Panc1 (cell line): Measurements from ENCODE around the gene CHST11. TPM values are rescaled to one million over a fixed set of nuclear protein-coding genes. Genes with fewer than 3 reads are reported as not detected.

Experiments
- ATAC-seq: fragments of 200-7000 bp; cut with Tn5 transposase; 2 replicates; pipeline ENCODE4 v1.9.1; 2020; ENCODE audit warnings: mild to moderate bottlenecking, moderate library complexity
- BruUV-seq: library from RNA; stranded (reverse); fragments of 400-500 nt; replicated peaks from 2 replicates; lab custom pipeline; 2021; lab: Mats Ljungman, UMichigan
- CTCF ChIA-PET: fragments of 300-600 bp; sonication (Branson Sonifier 250); formaldehyde crosslinking; loops from one replicate; lab custom pipeline; 2022; ENCODE audit warnings: antibody characterized with exemption; lab: Charles Lee
- POLR2A ChIA-PET: fragments of 300-600 bp; sonication (Branson Sonifier 250); formaldehyde crosslinking; loops from one replicate; lab custom pipeline; 2022; ENCODE audit warnings: antibody characterized with exemption; lab: Charles Lee
- DNase-seq: peaks from one replicate; pipeline ENCODE4 v3.0.0-alpha.2; 2010; ENCODE audit warnings: low read depth, low spot score
- H3K27ac ChIP-seq: 2 replicates; pipeline ENCODE4 v1.5.1; 2011; ENCODE audit warnings: mild to moderate bottlenecking, low read length, inconsistent platforms
- H3K27me3 ChIP-seq: fragments of 200-500 bp; sonication (Bioruptor generic); 2 replicates; pipeline ENCODE4 v1.6.0; 2014; ENCODE audit warnings: low read length, inconsistent platforms; ENCODE audit not compliant: control insufficient read depth, insufficient read depth
- H3K36me3 ChIP-seq: fragments of 200-500 bp; sonication (Bioruptor generic); 2 replicates; pipeline ENCODE4 v1.5.1; 2014; ENCODE audit warnings: inconsistent platforms, mild to moderate bottlenecking, low read length, moderate library complexity; ENCODE audit not compliant: control insufficient read depth, insufficient read depth
- H3K4me1 ChIP-seq: 2 replicates; pipeline ENCODE4 v1.5.1; 2011; ENCODE audit warnings: inconsistent platforms, mild to moderate bottlenecking, low read length, moderate library complexity; ENCODE audit not compliant: control insufficient read depth, insufficient read depth
- H3K4me3 ChIP-seq, 2 experiments: 2 replicates each; pipeline ENCODE4 v1.5.1; 2011 to 2012; ENCODE audit warnings: low read depth in 2 of 2, low read length in 2 of 2, mild to moderate bottlenecking in 2 of 2, inconsistent platforms in 1 of 2, moderate library complexity in 1 of 2
- H3K9me3 ChIP-seq: fragments of 200-500 bp; sonication (Bioruptor generic); 2 replicates; pipeline ENCODE4 v1.5.1; 2014; ENCODE audit warnings: low read depth, mild to moderate bottlenecking, inconsistent platforms, low read length, moderate library complexity; ENCODE audit not compliant: control insufficient read depth, insufficient read depth
- CTCF ChIP-seq: fragments of 450-650 bp; IDR thresholded peaks from 2 replicates; pipeline ENCODE4 v1.5.1; 2017; ENCODE audit warnings: mild to moderate bottlenecking
- POLR2AphosphoS5 ChIP-seq: IDR thresholded peaks from 2 replicates; pipeline ENCODE4 v1.6.1; 2012; ENCODE audit warnings: mild to moderate bottlenecking, low read depth, low read length, moderate library complexity
- SIN3A ChIP-seq: IDR thresholded peaks from 2 replicates; pipeline ENCODE4 v1.6.1; 2012; ENCODE audit warnings: low read depth, mild to moderate bottlenecking, low read length, moderate library complexity, borderline replicate concordance; ENCODE audit not compliant: insufficient read depth
- TCF7L2 ChIP-seq: IDR thresholded peaks from 2 replicates; pipeline ENCODE4 v1.6.1; 2011; ENCODE audit warnings: mild to moderate bottlenecking, low read depth, low read length, inconsistent platforms
- in situ Hi-C: cut with HindIII; loops from 2 replicates; pipeline ENCODE4 v1.10.0; 2016; ENCODE audit warnings: low sequenced_read_pairs, low pct_unique_long_range_greater_than_20kb
- intact Hi-C: fragments of 100-400 bp; cut with micrococcal nuclease; formaldehyde crosslinking; loops from one replicate; pipeline ENCODE4 v1.10.0; 2022; ENCODE audit not compliant: unreplicated experiment
- total RNA-seq: library from RNA; stranded (reverse); gene quantifications from one replicate; pipeline ENCODE4 v1.2.1, GENCODE V29; 2021; ENCODE audit not compliant: unreplicated experiment
- TF ChIP-seq, protein P1 (sequence below), 2 experiments: IDR thresholded peaks; 2 replicates each; pipeline ENCODE4 v1.6.1; 2011 to 2012; ENCODE audit warnings: low read depth in 2 of 2, control low read depth in 1 of 2, low read length in 1 of 2, mild to moderate bottlenecking in 1 of 2, moderate library complexity in 1 of 2; ENCODE audit not compliant: insufficient read depth in 1 of 2

Gene CHST11
- total RNA-seq, 1 experiment from 2014 or later = 11.4 TPM

DNA sequence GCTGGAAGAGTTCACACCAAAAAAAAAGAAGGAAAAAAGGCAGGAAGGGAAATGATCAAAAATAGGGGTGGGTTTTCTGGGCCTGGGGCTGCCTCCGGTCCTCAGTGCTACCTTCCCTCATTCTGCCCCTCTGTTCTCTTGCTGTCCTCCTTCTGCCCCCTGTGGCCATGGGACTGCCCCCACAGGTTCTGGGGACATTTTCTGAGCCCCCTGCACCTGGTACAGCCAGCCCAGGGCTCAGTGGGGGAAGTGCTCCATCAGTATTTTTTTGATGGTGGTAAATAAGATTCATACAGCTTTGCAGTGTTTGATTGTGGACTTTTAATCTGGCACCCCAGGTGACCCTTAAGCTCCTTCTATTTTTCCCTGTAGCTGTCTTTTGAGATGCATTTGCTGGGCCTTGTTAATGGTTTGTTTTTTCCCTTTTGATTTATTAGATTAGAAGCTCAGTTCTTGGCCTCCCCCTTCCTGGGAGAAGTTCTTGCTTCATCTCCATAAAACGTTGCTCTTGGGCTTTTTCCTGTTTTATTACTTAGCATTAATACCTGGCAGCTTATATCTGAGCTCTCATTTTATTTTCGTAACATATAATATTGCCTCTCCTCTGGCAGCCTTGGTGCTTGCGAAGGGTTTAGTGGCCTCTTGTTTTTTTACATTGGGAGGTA lies 43.1 kb downstream of the CHST11 start:
- POLR2A ChIA-PET = interaction anchor here (0.6 kb wide), 1 partner anchor 489 kb away, joined by 4 read pairs; no protein-coding TSS in a partner anchor
- CTCF ChIA-PET = no interaction called here
- no peak for DNase-seq
- no peak overlapping the region for H3K4me3 ChIP-seq
- no peaks in the 10 kb centered on the region for H3K36me3 ChIP-seq
- H3K4me1 ChIP-seq = peaks cover under 1% of the 10 kb centered on the region; the same call in 1 of the 2 replicates
- TF ChIP-seq, protein P1, sequence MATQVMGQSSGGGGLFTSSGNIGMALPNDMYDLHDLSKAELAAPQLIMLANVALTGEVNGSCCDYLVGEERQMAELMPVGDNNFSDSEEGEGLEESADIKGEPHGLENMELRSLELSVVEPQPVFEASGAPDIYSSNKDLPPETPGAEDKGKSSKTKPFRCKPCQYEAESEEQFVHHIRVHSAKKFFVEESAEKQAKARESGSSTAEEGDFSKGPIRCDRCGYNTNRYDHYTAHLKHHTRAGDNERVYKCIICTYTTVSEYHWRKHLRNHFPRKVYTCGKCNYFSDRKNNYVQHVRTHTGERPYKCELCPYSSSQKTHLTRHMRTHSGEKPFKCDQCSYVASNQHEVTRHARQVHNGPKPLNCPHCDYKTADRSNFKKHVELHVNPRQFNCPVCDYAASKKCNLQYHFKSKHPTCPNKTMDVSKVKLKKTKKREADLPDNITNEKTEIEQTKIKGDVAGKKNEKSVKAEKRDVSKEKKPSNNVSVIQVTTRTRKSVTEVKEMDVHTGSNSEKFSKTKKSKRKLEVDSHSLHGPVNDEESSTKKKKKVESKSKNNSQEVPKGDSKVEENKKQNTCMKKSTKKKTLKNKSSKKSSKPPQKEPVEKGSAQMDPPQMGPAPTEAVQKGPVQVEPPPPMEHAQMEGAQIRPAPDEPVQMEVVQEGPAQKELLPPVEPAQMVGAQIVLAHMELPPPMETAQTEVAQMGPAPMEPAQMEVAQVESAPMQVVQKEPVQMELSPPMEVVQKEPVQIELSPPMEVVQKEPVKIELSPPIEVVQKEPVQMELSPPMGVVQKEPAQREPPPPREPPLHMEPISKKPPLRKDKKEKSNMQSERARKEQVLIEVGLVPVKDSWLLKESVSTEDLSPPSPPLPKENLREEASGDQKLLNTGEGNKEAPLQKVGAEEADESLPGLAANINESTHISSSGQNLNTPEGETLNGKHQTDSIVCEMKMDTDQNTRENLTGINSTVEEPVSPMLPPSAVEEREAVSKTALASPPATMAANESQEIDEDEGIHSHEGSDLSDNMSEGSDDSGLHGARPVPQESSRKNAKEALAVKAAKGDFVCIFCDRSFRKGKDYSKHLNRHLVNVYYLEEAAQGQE (IDR thresholded peaks at IDR 0.05; ENCODE audit: insufficient read depth in 1 of 2, low read depth in 2 of 2, low read length in 1 of 2) = no peak
- TF ChIP-seq CTCF = no peak
- TF ChIP-seq POLR2AphosphoS5 = no peak
- TF ChIP-seq TCF7L2 = no peak
- no peak for TF ChIP-seq SIN3A
- intact Hi-C loops = no loop called here
- BruUV-seq = no TSS peak
- no peak overlapping the region for H3K27ac ChIP-seq
- no peaks in the 10 kb centered on the region for H3K9me3 ChIP-seq
- in situ Hi-C loops = no loop called here
- no peaks in the 10 kb centered on the region for H3K27me3 ChIP-seq
- no peak for ATAC-seq

DNA sequence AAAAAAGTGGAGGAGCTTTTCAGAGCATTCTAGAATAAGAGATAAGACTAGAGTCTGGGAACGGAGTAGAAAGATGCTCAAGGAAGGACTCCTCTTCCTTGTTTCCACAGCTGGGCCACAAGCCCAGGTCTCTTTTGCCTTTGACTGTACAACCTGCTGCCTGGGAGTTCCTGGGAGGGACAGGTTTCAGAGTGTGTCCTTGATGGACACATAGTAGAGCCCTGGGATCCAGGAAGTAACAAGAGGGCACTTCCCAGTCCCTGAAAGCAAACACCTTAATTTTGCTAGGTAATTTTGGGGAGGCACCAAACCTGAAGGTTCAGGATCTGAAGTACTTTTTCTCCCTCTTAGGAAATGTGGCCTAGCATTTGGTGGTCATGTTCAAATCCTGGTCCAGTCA lies 44.4 kb downstream of the CHST11 start:
- DNase-seq = no peak
- H3K4me1 ChIP-seq = peaks cover 7% of the 10 kb centered on the region
- no peaks in the 10 kb centered on the region for H3K9me3 ChIP-seq
- TF ChIP-seq TCF7L2 = no peak
- no peak for TF ChIP-seq POLR2AphosphoS5
- TF ChIP-seq, protein P1 (IDR thresholded peaks at IDR 0.05; ENCODE audit: insufficient read depth in 1 of 2, low read depth in 2 of 2, low read length in 1 of 2) = no peak
- TF ChIP-seq CTCF = no peak
- no peak for TF ChIP-seq SIN3A
- in situ Hi-C loops = no loop called here
- POLR2A ChIA-PET = interaction anchor here (0.6 kb wide), 1 partner anchor 19 kb away, joined by 13 read pairs; no protein-coding TSS in a partner anchor
- no peak overlapping the region for H3K27ac ChIP-seq
- ATAC-seq = no peak
- no peaks in the 10 kb centered on the region for H3K27me3 ChIP-seq
- CTCF ChIA-PET = no interaction called here
- intact Hi-C loops = no loop called here
- BruUV-seq = no TSS peak
- H3K36me3 ChIP-seq = no peaks in the 10 kb centered on the region
- no peak overlapping the region for H3K4me3 ChIP-seq
